GM23338 (cell line): ENCODE data around the gene BCDIN3D. TPM values are rescaled to one million over a fixed set of nuclear protein-coding genes. Genes with fewer than 3 reads are reported as not detected.
"Not testable (repeated sequence)": the region's sequence is repeated elsewhere in the genome, so short reads cannot be mapped to it uniquely, and the experiment has no call there.

Experiments used
- ATAC-seq: fragments of 200-7000 bp; cut with Tn5 transposase; 3 replicates; pipeline ENCODE4 v1.9.1; 2020
- DNase-seq: peaks from one replicate; pipeline ENCODE4 v3.0.0-alpha.2; 2015; ENCODE audit warnings: low spot score
- H2AFZ ChIP-seq: fragments of 200-600 bp; sonication (generic); 2 replicates; pipeline ENCODE4 v1.8.0; 2016; ENCODE audit warnings: antibody characterized with exemption, mild to moderate bottlenecking, moderate library complexity
- H3F3A ChIP-seq: fragments of 200-600 bp; sonication (generic); replicated peaks from 2 replicates; pipeline ENCODE4 v1.8.0; 2017; ENCODE audit warnings: antibody characterized with exemption, mixed run types, low read depth
- H3K27ac ChIP-seq: fragments of 200-600 bp; sonication (generic); 2 replicates; pipeline ENCODE4 v1.6.1; 2016; ENCODE audit warnings: low read depth
- H3K27me3 ChIP-seq: fragments of 200-600 bp; sonication (generic); 2 replicates; pipeline ENCODE4 v1.8.0; 2016; ENCODE audit warnings: mild to moderate bottlenecking, mixed run types, moderate library complexity; ENCODE audit not compliant: insufficient read depth
- H3K36me3 ChIP-seq: fragments of 200-600 bp; sonication (generic); 2 replicates; pipeline ENCODE4 v1.8.0; 2016; ENCODE audit warnings: mild to moderate bottlenecking; ENCODE audit not compliant: insufficient read depth
- H3K4me1 ChIP-seq: fragments of 200-600 bp; sonication (generic); 2 replicates; pipeline ENCODE4 v1.8.0; 2016; ENCODE audit warnings: mild to moderate bottlenecking, moderate library complexity; ENCODE audit not compliant: insufficient read depth
- H3K4me2 ChIP-seq: fragments of 200-600 bp; sonication (generic); 2 replicates; pipeline ENCODE4 v1.7.1; 2017; ENCODE audit warnings: mixed run types
- H3K4me3 ChIP-seq: fragments of 200-600 bp; sonication (generic); 2 replicates; pipeline ENCODE4 v1.6.1; 2016; ENCODE audit warnings: mixed run types
- H3K79me2 ChIP-seq: fragments of 200-600 bp; sonication (generic); replicated peaks from 2 replicates; pipeline ENCODE4 v1.8.0; 2017; ENCODE audit warnings: mild to moderate bottlenecking; ENCODE audit not compliant: insufficient read depth
- H3K9me2 ChIP-seq: fragments of 200-600 bp; sonication (generic); 2 replicates; pipeline ENCODE4 v1.8.0; 2017; ENCODE audit not compliant: insufficient read depth
- H4K20me1 ChIP-seq: fragments of 200-600 bp; sonication (generic); replicated peaks from 2 replicates; pipeline ENCODE4 v1.8.0; 2017; ENCODE audit warnings: mild to moderate bottlenecking; ENCODE audit not compliant: insufficient read depth
- H3K27ac Mint-ChIP-seq: 2 replicates; pipeline ENCODE4 v1.8.0; 2020; ENCODE audit warnings: inconsistent platforms, mild to moderate bottlenecking, moderate library complexity, mixed read lengths
- H3K27me3 Mint-ChIP-seq: 3 replicates; pipeline ENCODE4 v1.8.0; 2022; ENCODE audit warnings: low read depth, mild to moderate bottlenecking, moderate library complexity, mixed read lengths, inconsistent platforms; ENCODE audit not compliant: insufficient read depth, poor library complexity
- H3K36me3 Mint-ChIP-seq: 3 replicates; pipeline ENCODE4 v1.8.0; 2021; ENCODE audit warnings: low read depth, mild to moderate bottlenecking, inconsistent platforms, moderate library complexity, mixed read lengths
- H3K4me1 Mint-ChIP-seq: 3 replicates; pipeline ENCODE4 v1.8.0; 2020; ENCODE audit warnings: mild to moderate bottlenecking, inconsistent platforms, mixed read lengths
- H3K4me3 Mint-ChIP-seq: 3 replicates; pipeline ENCODE4 v1.8.0; 2021; ENCODE audit warnings: moderate library complexity, mild to moderate bottlenecking, inconsistent platforms, mixed read lengths
- H3K9me3 Mint-ChIP-seq: 3 replicates; pipeline ENCODE4 v1.8.0; 2020; ENCODE audit warnings: moderate library complexity, mild to moderate bottlenecking, inconsistent platforms, mixed read lengths
- CREB1 ChIP-seq: fragments of 250-450 bp; sonication (Bioruptor Pico); IDR thresholded peaks from 2 replicates; pipeline ENCODE4 v1.5.0; 2020; ENCODE audit warnings: low read depth, mild to moderate bottlenecking, moderate library complexity
- ETS1 ChIP-seq: IDR thresholded peaks from 2 replicates; pipeline ENCODE4 v1.6.1; 2016; ENCODE audit warnings: antibody characterized with exemption
- EZH2phosphoT487 ChIP-seq: fragments of 200-600 bp; sonication (generic); IDR thresholded peaks from one replicate; pipeline ENCODE4 v1.8.1; 2018; ENCODE audit warnings: antibody characterized with exemption; ENCODE audit not compliant: unreplicated experiment
- JUNB ChIP-seq: IDR thresholded peaks from one replicate; pipeline ENCODE4 v1.6.1; 2016; ENCODE audit warnings: antibody characterized with exemption; ENCODE audit not compliant: unreplicated experiment
- NANOG ChIP-seq: IDR thresholded peaks from 2 replicates; pipeline ENCODE4 v1.6.1; 2016; ENCODE audit warnings: antibody characterized with exemption, borderline replicate concordance
- POLR2AphosphoS5 ChIP-seq: IDR thresholded peaks from 2 replicates; pipeline ENCODE4 v1.6.1; 2016; ENCODE audit warnings: antibody characterized with exemption, low read depth
- REST ChIP-seq: IDR thresholded peaks from one replicate; pipeline ENCODE4 v1.6.1; 2018; ENCODE audit warnings: antibody characterized with exemption; ENCODE audit not compliant: unreplicated experiment
- STAT1 ChIP-seq: IDR thresholded peaks from one replicate; pipeline ENCODE4 v1.6.1; 2016; ENCODE audit warnings: antibody characterized with exemption; ENCODE audit not compliant: unreplicated experiment
- ZNF114 ChIP-seq: fragments of 250-450 bp; sonication (Bioruptor Pico); IDR thresholded peaks from 2 replicates; pipeline ENCODE4 v1.5.0; 2020; ENCODE audit warnings: mild to moderate bottlenecking, moderate library complexity
- ZNF462 ChIP-seq: fragments of 250-450 bp; sonication (Bioruptor Pico); IDR thresholded peaks from 2 replicates; pipeline ENCODE4 v1.5.0; 2020; ENCODE audit warnings: mild to moderate bottlenecking, moderate library complexity
- polyA plus RNA-seq: library from polyadenylated mRNA; unstranded; fragments of >200 nt; fragmentation: Nextera tagmentation; extraction: Ambion mirVana; gene quantifications from 2 replicates; pipeline ENCODE4 v1.2.1, GENCODE V29; 2016
- total RNA-seq: library from RNA; depleted of rRNA; stranded (reverse); fragments of >200 nt; shearing (Covaris generic); gene quantifications from 2 replicates; pipeline ENCODE4 v1.2.3, GENCODE V29; 2014

Gene BCDIN3D
- total and polyA plus RNA-seq, 2 experiments from 2014 or later = 1.4 to 1.8 TPM

DNA sequence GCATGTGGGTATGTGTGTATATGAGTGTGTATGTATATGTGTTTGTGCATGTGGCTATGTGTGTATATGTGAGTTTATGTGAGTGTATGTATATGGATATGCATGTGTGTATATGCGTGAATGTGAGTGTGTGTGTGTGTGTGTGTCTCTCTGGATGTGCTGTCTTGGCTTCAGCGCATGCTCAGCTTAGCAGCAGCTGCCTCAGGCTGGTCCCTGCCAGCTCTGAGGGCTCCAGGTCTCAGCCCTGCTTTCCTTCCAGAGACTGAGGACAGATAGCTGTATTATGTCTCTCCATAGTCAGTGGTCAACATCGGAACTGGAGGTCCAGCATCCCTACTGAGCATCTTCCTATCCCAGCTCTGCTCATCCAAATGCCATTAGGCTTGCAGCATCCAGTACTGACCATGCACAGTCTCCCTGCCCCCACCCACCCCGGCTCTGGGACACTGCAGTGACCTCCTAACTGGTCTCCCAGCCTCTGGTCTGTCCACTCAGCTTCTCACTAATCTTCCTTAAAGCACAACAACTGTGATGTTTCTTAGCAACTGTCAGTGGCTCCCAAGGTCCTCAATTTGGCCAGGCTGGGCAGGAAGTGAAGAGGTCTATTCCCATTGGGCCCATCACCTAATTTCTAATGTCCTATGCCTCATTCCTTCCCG, 38.0 kb upstream of the BCDIN3D start (continued):
- TF ChIP-seq ZNF462 (CRISPR knock-in tag) (no peak), ZNF114 (CRISPR knock-in tag) (no peak), NANOG (no peak)

DNA sequence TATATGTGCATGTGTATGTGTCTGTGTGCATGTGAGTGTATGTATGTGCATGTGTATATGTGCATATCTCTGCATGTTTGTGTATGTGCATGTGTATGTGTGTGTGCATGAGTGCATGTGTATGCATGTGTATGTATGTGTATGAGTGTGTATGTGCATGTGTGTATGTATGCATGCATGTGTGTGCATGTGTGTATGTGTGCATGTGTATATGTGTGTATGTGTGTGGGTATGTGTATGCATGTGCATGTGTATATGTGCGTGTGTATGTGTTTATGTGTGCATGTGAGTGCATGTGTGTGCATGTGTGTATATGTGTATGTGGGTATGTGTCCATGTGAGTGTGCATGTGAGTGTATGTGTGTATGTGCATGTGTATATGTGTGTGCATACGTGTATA, 36.2 kb upstream of the BCDIN3D start:
- not testable (repeated sequence) for H4K20me1 ChIP-seq, H3K4me3 ChIP-seq, H2AFZ ChIP-seq, H3K4me2 ChIP-seq, H3K27ac Mint-ChIP-seq, H3K4me1 ChIP-seq, H3K9me2 ChIP-seq, H3K27me3 ChIP-seq, DNase-seq, ATAC-seq, H3K27ac ChIP-seq, H3K36me3 ChIP-seq, H3K4me3 Mint-ChIP-seq, H3K79me2 ChIP-seq
- peaks cover 11% of the 10 kb centered on the region; the same call in 1 of the 3 replicates for H3K36me3 Mint-ChIP-seq
- H3K9me3 Mint-ChIP-seq = peaks cover 32% of the 10 kb centered on the region
- peaks cover 22% of the 10 kb centered on the region for H3K27me3 Mint-ChIP-seq
- H3K4me1 Mint-ChIP-seq = peaks cover 18% of the 10 kb centered on the region
- H3F3A ChIP-seq = peaks cover 34% of the 10 kb centered on the region

GRCh38 chr12:49878021-49878420, 35.1 kb upstream of the BCDIN3D start:
- H3K4me1 ChIP-seq = no peaks in the 10 kb centered on the region; the same call in 1 of the 2 replicates
- no peaks in the 10 kb centered on the region for H3K9me2 ChIP-seq
- ATAC-seq (no peak), DNase-seq (no peak)
- peaks cover 19% of the 10 kb centered on the region for H3K27me3 Mint-ChIP-seq
- peaks cover 10% of the 10 kb centered on the region for H3K4me1 Mint-ChIP-seq
- H3K27ac ChIP-seq = no peak overlapping the region
- no peak overlapping the region for H3K4me2 ChIP-seq
- no peaks in the 10 kb centered on the region for H3K79me2 ChIP-seq
- peaks cover 34% of the 10 kb centered on the region for H3F3A ChIP-seq
- peaks cover 32% of the 10 kb centered on the region for H3K9me3 Mint-ChIP-seq
- peaks cover 11% of the 10 kb centered on the region; the same call in 1 of the 3 replicates for H3K36me3 Mint-ChIP-seq
- no peaks in the 10 kb centered on the region for H3K27me3 ChIP-seq
- no peaks in the 10 kb centered on the region for H4K20me1 ChIP-seq
- no peak overlapping the region for H3K4me3 Mint-ChIP-seq
- H3K4me3 ChIP-seq = no peak overlapping the region
- H3K36me3 ChIP-seq = no peaks in the 10 kb centered on the region
- no peak overlapping the region for H2AFZ ChIP-seq
- no peak overlapping the region for H3K27ac Mint-ChIP-seq
- no peak for TF ChIP-seq ETS1
- no peak for TF ChIP-seq EZH2phosphoT487
- TF ChIP-seq CREB1 = no peak
- TF ChIP-seq ZNF114 (CRISPR knock-in tag) = no peak
- TF ChIP-seq REST = no peak
- no peak for TF ChIP-seq POLR2AphosphoS5
- no peak for TF ChIP-seq JUNB
- no peak for TF ChIP-seq STAT1
